GM10266 (cell line): ENCODE results near the gene ANO9.

Source experiments
- DNase-seq: peaks from one replicate; pipeline ENCODE4 v3.0.0; 2012; ENCODE audit errors: extremely low spot score
- TF ChIP-seq, protein P1 (sequence below): IDR thresholded peaks from 2 replicates; pipeline ENCODE4 v1.5.1; 2012; ENCODE audit warnings: mild to moderate bottlenecking, low read depth; ENCODE audit not compliant: control insufficient read depth, insufficient read depth; ENCODE audit errors: missing control alignments

ANO9 gene

DNA sequence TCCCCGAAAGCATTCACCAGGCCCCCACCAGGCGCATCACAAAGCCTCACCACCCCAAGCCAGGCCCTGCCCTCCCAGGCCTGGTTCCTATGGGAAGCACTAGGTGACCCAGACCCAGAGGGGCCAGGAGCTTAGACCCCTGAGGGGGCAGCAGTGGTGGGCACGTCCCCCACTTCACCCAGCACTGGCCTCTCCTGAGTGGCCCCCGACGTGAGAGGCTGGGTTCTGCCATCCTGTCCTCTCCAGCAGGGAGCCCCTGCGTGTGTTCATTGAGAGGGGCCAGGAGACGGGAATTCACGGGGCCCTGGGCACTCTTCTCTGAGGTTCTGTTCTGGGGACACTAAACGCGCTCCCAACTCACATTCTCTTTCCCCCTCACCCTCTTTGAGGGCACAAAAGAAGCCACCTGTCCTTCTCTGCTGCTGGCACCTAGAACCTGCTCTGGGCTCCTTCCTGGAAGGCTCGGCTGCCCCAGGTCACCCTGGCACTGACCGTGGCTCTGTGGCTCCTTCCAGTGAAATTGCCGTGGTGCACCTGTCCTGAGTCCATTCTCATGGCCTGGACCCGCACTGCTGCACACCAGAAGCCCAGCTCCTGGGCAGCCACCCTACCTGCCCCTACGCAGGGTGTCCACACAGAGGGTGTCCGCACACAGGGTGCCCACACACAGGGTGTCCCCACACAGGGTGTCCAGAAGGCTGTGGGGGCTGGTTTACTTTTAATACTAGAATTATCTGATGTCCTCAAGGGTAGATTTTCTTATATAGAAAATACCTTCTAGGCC is 20.5 kb upstream of the ANO9 start:
- DNase-seq = no peak

DNA sequence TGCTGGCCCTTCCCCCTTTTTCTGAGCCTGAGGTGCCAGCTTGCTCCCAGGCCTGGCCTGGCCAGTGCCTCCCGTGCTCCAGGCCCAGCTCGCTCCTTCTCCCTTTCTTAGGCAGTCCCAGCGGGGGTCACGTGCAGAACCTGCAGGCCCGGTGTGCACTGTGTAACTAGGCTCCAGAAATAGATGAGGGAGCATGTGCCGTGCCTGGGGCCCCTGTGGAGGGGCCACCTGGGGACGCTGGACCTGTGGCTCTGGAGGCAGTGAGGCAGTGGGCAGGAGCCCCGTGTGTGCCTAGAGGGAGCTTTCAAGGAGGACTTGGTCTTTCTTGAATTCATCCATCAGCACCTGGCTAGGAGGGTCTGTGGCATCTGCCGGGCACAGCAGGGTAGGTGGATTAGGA is 19.8 kb upstream of the ANO9 start:
- TF ChIP-seq, protein P1, sequence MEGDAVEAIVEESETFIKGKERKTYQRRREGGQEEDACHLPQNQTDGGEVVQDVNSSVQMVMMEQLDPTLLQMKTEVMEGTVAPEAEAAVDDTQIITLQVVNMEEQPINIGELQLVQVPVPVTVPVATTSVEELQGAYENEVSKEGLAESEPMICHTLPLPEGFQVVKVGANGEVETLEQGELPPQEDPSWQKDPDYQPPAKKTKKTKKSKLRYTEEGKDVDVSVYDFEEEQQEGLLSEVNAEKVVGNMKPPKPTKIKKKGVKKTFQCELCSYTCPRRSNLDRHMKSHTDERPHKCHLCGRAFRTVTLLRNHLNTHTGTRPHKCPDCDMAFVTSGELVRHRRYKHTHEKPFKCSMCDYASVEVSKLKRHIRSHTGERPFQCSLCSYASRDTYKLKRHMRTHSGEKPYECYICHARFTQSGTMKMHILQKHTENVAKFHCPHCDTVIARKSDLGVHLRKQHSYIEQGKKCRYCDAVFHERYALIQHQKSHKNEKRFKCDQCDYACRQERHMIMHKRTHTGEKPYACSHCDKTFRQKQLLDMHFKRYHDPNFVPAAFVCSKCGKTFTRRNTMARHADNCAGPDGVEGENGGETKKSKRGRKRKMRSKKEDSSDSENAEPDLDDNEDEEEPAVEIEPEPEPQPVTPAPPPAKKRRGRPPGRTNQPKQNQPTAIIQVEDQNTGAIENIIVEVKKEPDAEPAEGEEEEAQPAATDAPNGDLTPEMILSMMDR = no peak

More for the DNA sequence above, 20.5 kb upstream of the ANO9 start:
- TF ChIP-seq, protein P1 = no peak

DNA sequence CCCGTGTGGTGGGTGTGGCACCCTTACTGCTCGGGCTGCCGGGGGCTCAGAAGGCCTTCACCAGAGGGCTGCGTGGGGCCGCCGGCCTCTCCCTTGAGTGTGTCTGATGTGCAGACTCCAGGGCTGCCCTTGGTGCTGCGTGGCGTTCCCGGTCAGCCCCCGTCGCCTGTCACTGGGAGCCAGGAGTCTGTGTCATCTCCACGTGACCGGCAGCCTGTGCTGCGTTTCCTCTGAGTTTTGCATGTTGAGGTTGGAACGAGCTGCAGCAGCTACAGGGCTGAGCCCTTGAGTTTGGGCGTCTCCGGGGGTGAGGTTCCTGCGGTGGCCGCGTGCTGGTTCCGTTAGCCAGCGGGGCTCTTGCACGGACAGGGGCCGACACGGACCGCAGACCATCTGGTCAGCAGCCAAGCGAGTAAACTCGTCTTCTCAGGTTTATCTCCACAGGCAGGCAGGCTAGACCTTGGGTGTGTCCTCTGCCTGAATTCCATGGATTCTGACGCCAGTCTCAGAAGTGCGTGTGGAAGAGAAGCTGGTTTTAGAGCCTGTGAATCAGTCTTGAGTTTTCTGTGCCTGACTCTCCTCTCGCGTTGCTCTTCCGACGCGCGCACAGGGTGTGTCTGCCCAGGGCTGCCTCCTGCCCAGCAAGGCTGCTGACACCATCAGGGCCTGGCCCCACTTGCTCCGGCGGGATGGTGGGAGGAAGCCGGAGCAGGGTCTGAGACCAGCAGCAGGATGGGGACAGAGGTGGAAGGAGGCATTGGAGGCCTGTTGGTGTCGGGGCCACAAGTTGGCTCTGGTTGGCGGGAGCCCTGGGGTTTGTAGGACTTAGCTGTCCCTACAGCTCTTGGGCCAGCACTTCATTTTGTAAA is 18.8 kb upstream of the ANO9 start:
- no peak for DNase-seq
- TF ChIP-seq, protein P1 = no peak

More for the DNA sequence above, 19.8 kb upstream of the ANO9 start:
- no peak for DNase-seq

DNA sequence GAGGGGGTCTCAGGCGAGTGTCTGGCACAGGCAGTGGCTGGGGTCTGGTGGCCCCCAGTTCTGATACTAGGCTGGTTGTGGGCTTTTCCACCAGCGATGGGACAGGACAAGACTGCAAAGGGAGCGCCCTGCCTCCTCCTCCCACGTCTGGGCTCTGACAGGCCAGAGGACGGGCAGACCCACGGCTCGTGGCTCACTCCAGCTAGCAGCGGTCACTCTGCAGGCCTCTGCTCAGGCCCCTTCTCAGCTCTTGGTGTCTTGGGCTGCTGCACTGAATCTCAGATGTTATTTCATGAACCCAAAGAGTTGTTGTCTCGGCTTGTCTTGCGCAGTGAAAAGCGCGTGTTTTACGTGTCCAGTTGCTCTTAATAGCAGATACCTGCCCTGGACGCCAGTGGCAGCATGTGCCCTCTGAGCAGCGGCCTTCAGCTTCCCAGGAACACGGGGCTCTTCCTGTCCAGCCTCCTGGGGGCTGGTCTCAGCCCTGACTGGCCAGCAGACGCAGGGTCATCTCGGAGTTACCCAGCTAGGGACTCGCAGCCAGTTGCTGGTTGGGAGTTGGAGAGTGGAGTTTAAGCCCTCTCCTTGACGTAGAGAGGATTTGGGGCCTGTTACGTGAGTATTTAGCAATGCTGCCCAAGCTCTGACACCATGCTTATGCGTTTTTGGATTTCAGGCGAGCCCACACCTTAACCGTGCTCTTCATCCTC is 17.9 kb upstream of the ANO9 start:
- DNase-seq = no peak
- TF ChIP-seq, protein P1 = no peak

DNA sequence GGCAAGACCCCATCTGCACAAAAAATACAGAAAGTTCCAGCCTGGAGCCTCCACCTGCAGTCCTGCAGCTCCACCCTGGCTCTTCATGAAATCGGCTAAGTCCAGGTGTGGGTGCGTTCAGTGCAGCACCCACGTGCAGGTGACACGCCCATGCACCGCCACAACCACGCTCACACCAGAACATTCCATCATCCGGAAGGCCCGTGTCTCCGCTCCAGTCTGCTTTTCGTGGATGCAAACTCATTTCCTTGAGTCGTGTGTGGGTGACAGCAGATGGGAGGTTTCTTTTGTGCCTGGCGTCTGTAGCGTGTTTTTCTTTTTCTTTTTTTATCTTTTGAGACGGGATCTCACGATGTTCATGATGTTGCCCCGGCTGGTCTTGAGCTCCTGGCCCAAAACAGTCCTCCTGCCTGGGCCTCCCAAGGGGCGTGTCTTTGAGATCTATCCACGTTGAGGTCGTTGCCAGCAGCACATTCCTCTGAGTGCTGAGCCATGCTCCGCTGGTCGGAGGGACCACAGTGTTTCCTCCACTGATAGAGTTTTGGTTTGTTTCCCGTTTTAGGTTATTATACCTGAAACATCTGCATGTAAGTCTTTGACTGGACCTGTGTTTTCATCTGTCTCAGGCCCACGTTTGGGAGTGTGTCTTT is 15.4 kb upstream of the ANO9 start:
- TF ChIP-seq, protein P1 = no peak
- no peak for DNase-seq

DNA sequence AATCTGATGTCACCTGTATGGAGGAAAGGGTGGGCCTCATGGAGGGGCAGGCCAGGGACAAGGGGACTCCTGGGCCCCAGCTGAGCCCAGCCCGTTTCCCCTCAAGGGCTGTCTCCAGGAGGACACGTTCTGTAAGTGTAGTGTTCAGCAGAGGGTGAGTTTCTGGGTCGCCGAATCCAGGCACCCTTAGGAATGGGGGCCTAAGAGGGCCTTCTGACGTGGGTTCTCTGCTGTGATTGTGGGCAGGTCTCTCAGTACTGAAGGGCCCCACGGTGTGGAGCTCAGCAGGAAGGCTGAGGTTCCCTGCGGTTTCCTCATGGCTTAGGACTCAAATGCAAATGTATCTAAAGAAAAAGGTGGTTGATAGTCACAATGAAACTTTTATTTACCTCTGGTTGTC is 14.7 kb upstream of the ANO9 start:
- peak; percentile 75 for DNase-seq
- TF ChIP-seq, protein P1 = no peak
